Activated T-helper 17 cell treated with anti-CD3 and anti-CD28 coated beads, Interleukin-2, amount 50 U/mL, for 72 hours (primary cell): ENCODE data around the gene ITGA8. TPM values are rescaled to one million over a fixed set of nuclear protein-coding genes. Genes with fewer than 3 reads are reported as not detected.
"Not testable (repeated sequence)": the region's sequence is repeated elsewhere in the genome, so short reads cannot be mapped to it uniquely, and the experiment has no call there.

Source experiments
- ATAC-seq: fragments of 150-1000 bp; cut with Tn5 transposase; replicated peaks from 2 replicates; pipeline ENCODE4 v1.10.0; 2021; ENCODE audit warnings: mild to moderate bottlenecking, moderate library complexity
- H3K27ac Mint-ChIP-seq: one replicate; pipeline ENCODE4 v1.8.0; 2022; ENCODE audit warnings: mixed read lengths
- H3K27me3 Mint-ChIP-seq: one replicate; pipeline ENCODE4 v1.8.0; 2022; ENCODE audit warnings: mixed read lengths
- H3K36me3 Mint-ChIP-seq: one replicate; pipeline ENCODE4 v1.8.0; 2022; ENCODE audit warnings: low read depth, mild to moderate bottlenecking, mixed read lengths
- H3K4me1 Mint-ChIP-seq: one replicate; pipeline ENCODE4 v1.8.0; 2022; ENCODE audit warnings: mixed read lengths
- H3K4me3 Mint-ChIP-seq: one replicate; pipeline ENCODE4 v1.8.0; 2022; ENCODE audit warnings: mild to moderate bottlenecking, mixed read lengths
- H3K9me3 Mint-ChIP-seq: one replicate; pipeline ENCODE4 v1.8.0; 2022; ENCODE audit warnings: mixed read lengths
- total RNA-seq, 2 donors: library from RNA; stranded (reverse); gene quantifications; one replicate each; pipeline ENCODE4 v1.2.3, GENCODE V29; 2022

ITGA8 gene
- total RNA-seq, 2 donors from 2014 or later: not detected

- Mint-ChIP-seq H3K27me3 (peaks cover 39% of the 10 kb centered on the region), H3K9me3 (no peaks in the 10 kb centered on the region), H3K36me3 (no peaks in the 10 kb centered on the region), H3K4me1 (no peaks in the 10 kb centered on the region), H3K27ac (no peak overlapping the region), H3K4me3 (no peak overlapping the region)
- ATAC-seq: no peak
Observed at GRCh38 chr10:15681076-15681475, 38.6 kb downstream of the ITGA8 start.

GRCh38 chr10:15678851-15679250 lies 40.9 kb downstream of the ITGA8 start:
- no peaks in the 10 kb centered on the region for H3K36me3 Mint-ChIP-seq
- no peak overlapping the region for H3K4me3 Mint-ChIP-seq
- H3K27me3 Mint-ChIP-seq: peaks cover 38% of the 10 kb centered on the region

GRCh38 chr10:15672469-15672868 lies 47.3 kb downstream of the ITGA8 start:
- Mint-ChIP-seq H3K36me3 (no peaks in the 10 kb centered on the region), H3K4me3 (no peak overlapping the region), H3K9me3 (no peaks in the 10 kb centered on the region), H3K27me3 (peaks cover 20% of the 10 kb centered on the region), H3K27ac (no peak overlapping the region), H3K4me1 (no peaks in the 10 kb centered on the region)
- no peak for ATAC-seq

More at GRCh38 chr10:15678851-15679250, 40.9 kb downstream of the ITGA8 start:
- Mint-ChIP-seq H3K9me3 (no peaks in the 10 kb centered on the region), H3K27ac (no peak overlapping the region), H3K4me1 (no peaks in the 10 kb centered on the region)
- ATAC-seq: no peak

GRCh38 chr10:15670880-15671279 lies 48.8 kb downstream of the ITGA8 start:
- Mint-ChIP-seq H3K4me3 (no peak overlapping the region), H3K27ac (no peak overlapping the region), H3K9me3 (no peaks in the 10 kb centered on the region), H3K36me3 (no peaks in the 10 kb centered on the region), H3K27me3 (peaks cover 16% of the 10 kb centered on the region), H3K4me1 (no peaks in the 10 kb centered on the region)
- ATAC-seq: no peak

GRCh38 chr10:15661574-15661973 lies 58.1 kb downstream of the ITGA8 start:
- peaks cover 5% of the 10 kb centered on the region for H3K27me3 Mint-ChIP-seq
- no peak for ATAC-seq
- H3K4me3 Mint-ChIP-seq: no peak overlapping the region
- H3K27ac Mint-ChIP-seq: no peak overlapping the region
- H3K9me3 Mint-ChIP-seq: no peaks in the 10 kb centered on the region
- H3K4me1 Mint-ChIP-seq: no peaks in the 10 kb centered on the region
- H3K36me3 Mint-ChIP-seq: no peaks in the 10 kb centered on the region

GRCh38 chr10:15660990-15661389 lies 58.7 kb downstream of the ITGA8 start:
- no peak overlapping the region for H3K27ac Mint-ChIP-seq
- no peak overlapping the region for H3K4me3 Mint-ChIP-seq
- H3K27me3 Mint-ChIP-seq: peaks cover 6% of the 10 kb centered on the region
- H3K36me3 Mint-ChIP-seq: no peaks in the 10 kb centered on the region
- no peaks in the 10 kb centered on the region for H3K9me3 Mint-ChIP-seq
- no peak for ATAC-seq
- no peaks in the 10 kb centered on the region for H3K4me1 Mint-ChIP-seq

GRCh38 chr10:15658069-15658702 lies 61.5 kb downstream of the ITGA8 start:
- Mint-ChIP-seq H3K27ac (no peak overlapping the region), H3K36me3 (no peaks in the 10 kb centered on the region), H3K4me3 (no peak overlapping the region), H3K9me3 (no peaks in the 10 kb centered on the region), H3K27me3 (peaks cover 6% of the 10 kb centered on the region), H3K4me1 (no peaks in the 10 kb centered on the region)
- ATAC-seq: no peak

- Mint-ChIP-seq H3K4me3 (no peak overlapping the region), H3K36me3 (no peaks in the 10 kb centered on the region), H3K9me3 (no peaks in the 10 kb centered on the region), H3K4me1 (no peaks in the 10 kb centered on the region), H3K27me3 (peaks cover 3% of the 10 kb centered on the region), H3K27ac (no peak overlapping the region)
- no peak for ATAC-seq
Observed at GRCh38 chr10:15652757-15653156, 67.0 kb downstream of the ITGA8 start.

GRCh38 chr10:15652117-15652516 lies 67.6 kb downstream of the ITGA8 start:
- no peak for ATAC-seq
- Mint-ChIP-seq H3K4me3 (no peak overlapping the region), H3K9me3 (no peaks in the 10 kb centered on the region)

GRCh38 chr10:15651175-15651574 lies 68.5 kb downstream of the ITGA8 start:
- Mint-ChIP-seq H3K4me3 (no peak overlapping the region), H3K9me3 (no peaks in the 10 kb centered on the region), H3K4me1 (no peaks in the 10 kb centered on the region), H3K36me3 (no peaks in the 10 kb centered on the region), H3K27ac (no peak overlapping the region), H3K27me3 (peaks cover 4% of the 10 kb centered on the region)
- ATAC-seq: no peak

More at GRCh38 chr10:15652117-15652516, 67.6 kb downstream of the ITGA8 start:
- no peaks in the 10 kb centered on the region for H3K36me3 Mint-ChIP-seq
- no peak overlapping the region for H3K27ac Mint-ChIP-seq
- peaks cover 3% of the 10 kb centered on the region for H3K27me3 Mint-ChIP-seq
- H3K4me1 Mint-ChIP-seq: no peaks in the 10 kb centered on the region

- Mint-ChIP-seq H3K36me3 (no peaks in the 10 kb centered on the region), H3K27ac (no peak overlapping the region), H3K4me1 (no peaks in the 10 kb centered on the region), H3K9me3 (no peaks in the 10 kb centered on the region), H3K27me3 (peaks cover 12% of the 10 kb centered on the region), H3K4me3 (no peak overlapping the region)
- ATAC-seq: no peak
Observed at GRCh38 chr10:15642095-15642494, 77.6 kb downstream of the ITGA8 start.

- no peak for ATAC-seq
- no peak overlapping the region for H3K27ac Mint-ChIP-seq
- H3K36me3 Mint-ChIP-seq: no peaks in the 10 kb centered on the region
- H3K4me1 Mint-ChIP-seq: no peaks in the 10 kb centered on the region
- no peak overlapping the region for H3K4me3 Mint-ChIP-seq
- H3K9me3 Mint-ChIP-seq: no peaks in the 10 kb centered on the region
- peaks cover 8% of the 10 kb centered on the region for H3K27me3 Mint-ChIP-seq
Observed at GRCh38 chr10:15640536-15641085, 79.1 kb downstream of the ITGA8 start.

GRCh38 chr10:15636446-15636845 lies 83.3 kb downstream of the ITGA8 start:
- no peaks in the 10 kb centered on the region for H3K4me1 Mint-ChIP-seq
- ATAC-seq: no peak
- no peak overlapping the region for H3K27ac Mint-ChIP-seq
- no peaks in the 10 kb centered on the region for H3K36me3 Mint-ChIP-seq
- peaks cover 8% of the 10 kb centered on the region for H3K27me3 Mint-ChIP-seq
- no peaks in the 10 kb centered on the region for H3K9me3 Mint-ChIP-seq
- H3K4me3 Mint-ChIP-seq: no peak overlapping the region

GRCh38 chr10:15632456-15633091 lies 87.1 kb downstream of the ITGA8 start:
- no peaks in the 10 kb centered on the region for H3K9me3 Mint-ChIP-seq
- peaks cover 8% of the 10 kb centered on the region for H3K27me3 Mint-ChIP-seq
- no peak for ATAC-seq
- no peaks in the 10 kb centered on the region for H3K4me1 Mint-ChIP-seq
- H3K36me3 Mint-ChIP-seq: no peaks in the 10 kb centered on the region
- H3K4me3 Mint-ChIP-seq: no peak overlapping the region
- H3K27ac Mint-ChIP-seq: no peak overlapping the region

GRCh38 chr10:15631205-15631604 lies 88.5 kb downstream of the ITGA8 start:
- not testable (repeated sequence) for H3K27ac Mint-ChIP-seq, H3K36me3 Mint-ChIP-seq, H3K9me3 Mint-ChIP-seq, H3K4me3 Mint-ChIP-seq, H3K4me1 Mint-ChIP-seq, ATAC-seq
- peaks cover 14% of the 10 kb centered on the region for H3K27me3 Mint-ChIP-seq
